Measurements from ENCODE around the gene STARD3NL. TPM values are rescaled to one million over a fixed set of nuclear protein-coding genes. Genes with fewer than 3 reads are reported as not detected.
"Not testable (repeated sequence)": the region's sequence is repeated elsewhere in the genome, so short reads cannot be mapped to it uniquely, and the experiment has no call there.

The STARD3NL gene
- 73.7 and 113 TPM in 2 replicates for total RNA-seq (2014; rRNA removed; shearing (Covaris generic))

- peak; percentile 100 for DNase-seq (ENCODE audit: low spot score)
- in situ Hi-C loops (cut with HindIII; ENCODE audit: low sequenced_read_pairs) = no loop called here
Observed at GRCh38 chr7:38178004-38178694, at the start of gene STARD3NL. TSS of gene STARD3NL (plus strand) at chr7:38178245. CDS start at chr7:38207505, 29,260 bp downstream.

GRCh38 chr7:38129162-38129561 is 48.9 kb upstream of the STARD3NL start:
- in situ Hi-C loops (cut with HindIII; ENCODE audit: low sequenced_read_pairs) = no loop called here
- DNase-seq (ENCODE audit: low spot score) = no peak

GRCh38 chr7:38129579-38129978 is 48.5 kb upstream of the STARD3NL start:
- no peak for DNase-seq (ENCODE audit: low spot score)
- in situ Hi-C loops (cut with HindIII; ENCODE audit: low sequenced_read_pairs) = no loop called here

GRCh38 chr7:38138171-38138570 is 39.9 kb upstream of the STARD3NL start:
- DNase-seq (ENCODE audit: low spot score) = no peak
- in situ Hi-C loops (cut with HindIII; ENCODE audit: low sequenced_read_pairs) = no loop called here

GRCh38 chr7:38141187-38141586 is 36.9 kb upstream of the STARD3NL start:
- DNase-seq (ENCODE audit: low spot score) = no peak

GRCh38 chr7:38142736-38143135 is 35.3 kb upstream of the STARD3NL start:
- in situ Hi-C loops (cut with HindIII; ENCODE audit: low sequenced_read_pairs) = no loop called here
- no peak for DNase-seq (ENCODE audit: low spot score)

More at GRCh38 chr7:38141187-38141586, 36.9 kb upstream of the STARD3NL start:
- in situ Hi-C loops (cut with HindIII; ENCODE audit: low sequenced_read_pairs) = no loop called here

GRCh38 chr7:38147005-38147404 is 31.0 kb upstream of the STARD3NL start:
- in situ Hi-C loops (cut with HindIII; ENCODE audit: low sequenced_read_pairs) = no loop called here
- no peak for DNase-seq (ENCODE audit: low spot score)

GRCh38 chr7:38151556-38151955 is 26.5 kb upstream of the STARD3NL start:
- DNase-seq (ENCODE audit: low spot score) = no peak

GRCh38 chr7:38153515-38153914 is 24.5 kb upstream of the STARD3NL start:
- in situ Hi-C loops (cut with HindIII; ENCODE audit: low sequenced_read_pairs) = no loop called here
- DNase-seq (ENCODE audit: low spot score) = no peak

More at GRCh38 chr7:38151556-38151955, 26.5 kb upstream of the STARD3NL start:
- in situ Hi-C loops (cut with HindIII; ENCODE audit: low sequenced_read_pairs) = no loop called here

GRCh38 chr7:38154278-38154677 is 23.8 kb upstream of the STARD3NL start:
- no peak for DNase-seq (ENCODE audit: low spot score)
- in situ Hi-C loops (cut with HindIII; ENCODE audit: low sequenced_read_pairs) = no loop called here

GRCh38 chr7:38160003-38160571 is 18.0 kb upstream of the STARD3NL start:
- in situ Hi-C loops (cut with HindIII; ENCODE audit: low sequenced_read_pairs) = no loop called here
- DNase-seq (ENCODE audit: low spot score) = no peak

GRCh38 chr7:38162036-38162435 is 16.0 kb upstream of the STARD3NL start:
- DNase-seq (ENCODE audit: low spot score) = no peak
- in situ Hi-C loops (cut with HindIII; ENCODE audit: low sequenced_read_pairs) = no loop called here

- DNase-seq (ENCODE audit: low spot score) = no peak
- in situ Hi-C loops (cut with HindIII; ENCODE audit: low sequenced_read_pairs) = no loop called here
Observed at GRCh38 chr7:38163671-38164070, 14.4 kb upstream of the STARD3NL start.

- DNase-seq (ENCODE audit: low spot score) = no peak
- in situ Hi-C loops (cut with HindIII; ENCODE audit: low sequenced_read_pairs) = no loop called here
Observed at GRCh38 chr7:38168890-38169570, 9.0 kb upstream of the STARD3NL start.

GRCh38 chr7:38169847-38170246 is 8.2 kb upstream of the STARD3NL start:
- in situ Hi-C loops (cut with HindIII; ENCODE audit: low sequenced_read_pairs) = no loop called here

GRCh38 chr7:38171623-38172391 is 6.2 kb upstream of the STARD3NL start:
- no peak for DNase-seq (ENCODE audit: low spot score)
- in situ Hi-C loops (cut with HindIII; ENCODE audit: low sequenced_read_pairs) = no loop called here

More at GRCh38 chr7:38169847-38170246, 8.2 kb upstream of the STARD3NL start:
- no peak for DNase-seq (ENCODE audit: low spot score)

- DNase-seq (ENCODE audit: low spot score); in situ Hi-C loops (cut with HindIII; ENCODE audit: low sequenced_read_pairs): not testable (repeated sequence)
Observed at GRCh38 chr7:38175547-38175946, 2.5 kb upstream of the STARD3NL start.

- DNase-seq (ENCODE audit: low spot score) = no peak
- in situ Hi-C loops (cut with HindIII; ENCODE audit: low sequenced_read_pairs) = no loop called here
Observed at GRCh38 chr7:38177621-38178003, 433 bp upstream of the STARD3NL start.

- in situ Hi-C loops (cut with HindIII; ENCODE audit: low sequenced_read_pairs) = no loop called here
- DNase-seq (ENCODE audit: low spot score) = no peak
Observed at GRCh38 chr7:38178695-38179344, 775 bp downstream of the STARD3NL start.
